Thoracic aorta (tissue), 2 donors: ENCODE data around the gene CAPN11. TPM values are rescaled to one million over a fixed set of nuclear protein-coding genes. Genes with fewer than 3 reads are reported as not detected.
"Not testable (repeated sequence)": the region's sequence is repeated elsewhere in the genome, so short reads cannot be mapped to it uniquely, and the experiment has no call there.

Experiments
- ATAC-seq: fragments of 150-250 bp; one replicate; pipeline ENCODE4 v1.8.0; 2017; ENCODE audit warnings: low read depth; ENCODE audit not compliant: insufficient number of reproducible peaks, low FRiP score
- DNase-seq: peaks from one replicate; pipeline ENCODE4 v3.0.0-alpha.2; 2020; ENCODE audit warnings: low spot score
- H3K27ac ChIP-seq, 2 donors: fragments of 200-600 bp; sonication (generic); 1 replicate in 1 of 2; 2 replicates in 1 of 2; pipeline ENCODE4 v1.5.1; 2016; ENCODE audit warnings: mild to moderate bottlenecking in 2 of 2, moderate library complexity in 2 of 2
- H3K27me3 ChIP-seq: fragments of 200-600 bp; sonication (generic); replicated peaks from 2 replicates; pipeline ENCODE4 v1.6.0; 2016; ENCODE audit warnings: mild to moderate bottlenecking; ENCODE audit not compliant: insufficient read depth
- H3K36me3 ChIP-seq: fragments of 200-600 bp; sonication (generic); one replicate; pipeline ENCODE4 v1.5.1; 2016
- H3K4me1 ChIP-seq, 2 donors: fragments of 200-600 bp; sonication (generic); 1 replicate in 1 of 2; 2 replicates in 1 of 2; pipeline versions ENCODE4 v1.5.1 to v1.6.0; 2016; ENCODE audit warnings: low read depth in 2 of 2, mild to moderate bottlenecking in 1 of 2; ENCODE audit not compliant: control insufficient read depth in 1 of 2
- H3K4me3 ChIP-seq: fragments of 200-600 bp; sonication (generic); 2 replicates; pipeline ENCODE4 v1.5.1; 2016; ENCODE audit warnings: mild to moderate bottlenecking
- H3K9me3 ChIP-seq: fragments of 200-600 bp; sonication (generic); 2 replicates; pipeline ENCODE4 v1.5.1; 2016
- CTCF ChIP-seq: fragments of 200-600 bp; sonication (generic); IDR thresholded peaks from one replicate; pipeline ENCODE4 v1.5.1; 2019; ENCODE audit warnings: antibody characterized with exemption
- total RNA-seq, 2 donors: library from RNA; depleted of rRNA; stranded (reverse); fragments of >200 nt; gene quantifications; one replicate each; pipeline versions ENCODE4 v1.1.0 to v1.2.3, GENCODE V29; 2016

CAPN11 gene
- total RNA-seq, 2 donors from 2014 or later, result not detected

DNA sequence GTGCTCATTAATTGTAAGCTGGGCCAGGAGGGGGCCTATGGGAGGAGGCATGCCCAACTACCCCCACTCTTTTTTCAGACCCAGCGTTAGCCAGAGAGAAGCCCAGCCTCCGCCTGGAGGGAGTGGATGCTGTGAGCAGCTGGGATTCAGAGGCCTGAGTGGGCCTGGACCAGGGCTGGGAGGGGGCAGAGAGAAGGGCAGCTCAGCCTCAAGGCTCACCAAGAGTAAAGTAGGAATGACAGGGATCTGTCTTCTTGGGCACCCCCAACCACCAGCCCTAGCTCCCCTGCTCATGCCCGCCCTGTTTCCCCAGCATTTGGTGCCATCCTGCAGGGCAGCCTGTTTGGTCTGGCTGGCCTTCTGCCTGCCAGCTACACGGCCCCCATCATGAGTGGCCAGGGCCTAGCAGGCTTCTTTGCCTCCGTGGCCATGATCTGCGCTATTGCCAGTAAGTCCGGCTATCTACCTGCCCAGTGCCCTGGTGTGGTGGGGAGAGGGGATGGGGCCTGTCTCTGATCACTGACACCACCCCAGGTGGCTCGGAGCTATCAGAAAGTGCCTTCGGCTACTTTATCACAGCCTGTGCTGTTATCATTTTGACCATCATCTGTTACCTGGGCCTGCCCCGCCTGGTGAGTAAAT, 71.5 kb downstream of the CAPN11 start:
- H3K36me3 ChIP-seq, result peaks cover 43% of the 10 kb centered on the region
- DNase-seq (no peak), ATAC-seq (no peak)
- no peak overlapping the region for H3K4me3 ChIP-seq
- peaks cover 42 to 69% of the 10 kb centered on the region in 2 donors for H3K4me1 ChIP-seq
- no peaks in the 10 kb centered on the region for H3K27me3 ChIP-seq
- no peaks in the 10 kb centered on the region for H3K9me3 ChIP-seq
- H3K27ac ChIP-seq, result peak overlapping the region in 1 of 2 donors; percentile 11
- no peak for TF ChIP-seq CTCF

DNA sequence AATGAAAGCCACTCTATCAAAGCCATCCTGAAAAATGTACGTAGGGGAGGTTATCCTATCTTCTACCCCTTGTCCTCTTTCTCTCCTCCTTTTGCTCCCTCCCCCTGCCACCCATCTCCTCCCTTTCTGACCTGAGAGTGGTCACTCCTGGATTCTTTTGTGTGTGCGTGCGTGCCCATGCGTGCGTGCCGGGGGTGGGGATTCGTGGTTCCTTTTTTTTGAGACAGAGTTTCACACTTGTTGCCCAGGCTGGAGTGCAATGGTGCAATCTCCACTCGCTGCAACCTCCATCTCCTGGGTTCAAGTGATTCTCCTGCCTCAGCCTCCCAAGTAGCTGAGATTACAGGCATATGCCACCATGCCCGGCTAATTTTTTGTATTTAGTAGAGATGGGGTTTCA, 72.8 kb downstream of the CAPN11 start:
- H3K4me1 ChIP-seq, result peaks cover 33 to 69% of the 10 kb centered on the region in 2 donors
- not testable (repeated sequence) for ATAC-seq, H3K9me3 ChIP-seq, H3K27ac ChIP-seq, H3K27me3 ChIP-seq, H3K4me3 ChIP-seq, DNase-seq
- peaks cover 43% of the 10 kb centered on the region for H3K36me3 ChIP-seq

DNA sequence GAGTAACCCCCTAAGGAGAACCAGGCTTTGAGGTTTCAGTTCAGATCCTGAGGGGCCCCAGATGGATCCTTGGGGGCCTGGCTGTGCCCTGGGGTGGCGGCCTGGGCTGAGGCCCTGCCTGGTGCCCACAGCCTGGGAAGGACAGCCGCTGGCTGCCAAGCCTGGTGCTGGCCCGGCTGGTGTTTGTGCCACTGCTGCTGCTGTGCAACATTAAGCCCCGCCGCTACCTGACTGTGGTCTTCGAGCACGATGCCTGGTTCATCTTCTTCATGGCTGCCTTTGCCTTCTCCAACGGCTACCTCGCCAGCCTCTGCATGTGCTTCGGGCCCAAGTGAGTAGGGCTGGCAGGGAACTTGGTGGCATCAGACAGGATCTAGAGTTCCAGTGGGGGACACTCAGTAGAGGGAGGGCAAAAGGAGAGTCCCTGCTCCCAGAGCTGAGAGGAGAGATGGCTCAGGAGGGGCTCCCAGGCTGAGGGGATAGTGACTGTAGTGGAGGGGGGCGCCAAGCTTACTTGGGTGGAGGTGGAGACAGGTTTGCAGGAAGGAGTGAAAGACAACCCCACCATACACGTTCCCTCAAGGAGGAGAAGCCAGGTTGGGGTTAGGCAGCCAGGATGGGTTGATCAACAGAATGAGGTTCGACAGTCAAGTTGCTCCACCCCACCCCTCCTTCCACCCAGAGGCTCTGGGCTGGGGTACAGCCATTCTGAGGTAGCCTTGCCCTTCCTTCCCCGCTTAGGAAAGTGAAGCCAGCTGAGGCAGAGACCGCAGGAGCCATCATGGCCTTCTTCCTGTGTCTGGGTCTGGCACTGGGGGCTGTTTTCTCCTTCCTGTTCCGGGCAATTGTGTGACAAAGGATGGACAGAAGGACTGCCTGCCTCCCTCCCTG, 74.3 kb downstream of the CAPN11 start:
- Histone ChIP-seq H3K4me1 (peaks cover 25 to 63% of the 10 kb centered on the region in 2 donors), H3K9me3 (no peaks in the 10 kb centered on the region), H3K36me3 (peaks cover 43% of the 10 kb centered on the region), H3K27me3 (no peaks in the 10 kb centered on the region), H3K4me3 (no peak overlapping the region), H3K27ac (peak overlapping the region; percentile 84 to 96)
- no peak for TF ChIP-seq CTCF
- ATAC-seq (no peak), DNase-seq (no peak)

DNA sequence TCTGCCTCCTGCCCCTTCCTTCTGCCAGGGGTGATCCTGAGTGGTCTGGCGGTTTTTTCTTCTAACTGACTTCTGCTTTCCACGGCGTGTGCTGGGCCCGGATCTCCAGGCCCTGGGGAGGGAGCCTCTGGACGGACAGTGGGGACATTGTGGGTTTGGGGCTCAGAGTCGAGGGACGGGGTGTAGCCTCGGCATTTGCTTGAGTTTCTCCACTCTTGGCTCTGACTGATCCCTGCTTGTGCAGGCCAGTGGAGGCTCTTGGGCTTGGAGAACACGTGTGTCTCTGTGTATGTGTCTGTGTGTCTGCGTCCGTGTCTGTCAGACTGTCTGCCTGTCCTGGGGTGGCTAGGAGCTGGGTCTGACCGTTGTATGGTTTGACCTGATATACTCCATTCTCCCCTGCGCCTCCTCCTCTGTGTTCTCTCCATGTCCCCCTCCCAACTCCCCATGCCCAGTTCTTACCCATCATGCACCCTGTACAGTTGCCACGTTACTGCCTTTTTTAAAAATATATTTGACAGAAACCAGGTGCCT, 75.0 kb downstream of the CAPN11 start:
- H3K27ac ChIP-seq, result peak overlapping the region; percentile 84 to 96
- H3K4me1 ChIP-seq, result peaks cover 27 to 62% of the 10 kb centered on the region in 2 donors
- peaks cover 43% of the 10 kb centered on the region for H3K36me3 ChIP-seq
- H3K9me3 ChIP-seq, result no peaks in the 10 kb centered on the region
- H3K27me3 ChIP-seq, result no peaks in the 10 kb centered on the region
- TF ChIP-seq CTCF, result no peak
- ATAC-seq (peak; percentile 1), DNase-seq (no peak)
- H3K4me3 ChIP-seq, result no peak overlapping the region

Other genes starting within 250 kb of the CAPN11 start
- gene MRPL14, start 31.4 kb upstream of the CAPN11 start, total RNA-seq, result 10 to 100 TPM; 31.0 to 32.4 TPM
- gene TMEM63B, start 31.3 kb upstream of the CAPN11 start, total RNA-seq, result 10 to 100 TPM; 21.9 to 43.4 TPM
- not detected for gene MYMX, start 58.1 kb downstream of the CAPN11 start, total RNA-seq
- gene SLC29A1, start 64.8 kb downstream of the CAPN11 start, total RNA-seq, result 100 to 1,000 TPM; 132 to 172 TPM
- 100 to 1,000 TPM; 405 to 695 TPM for gene HSP90AB1, start 88.3 kb downstream of the CAPN11 start, total RNA-seq
- gene SLC35B2, start 98.7 kb downstream of the CAPN11 start, total RNA-seq, result 10 to 100 TPM; 19.9 to 33.3 TPM
- gene NFKBIE, start 106.7 kb downstream of the CAPN11 start, total RNA-seq, result 10 to 100 TPM in 1 of 2 donors, 1 to 10 TPM in 1; 5.5 to 10.6 TPM
- not detected for gene TMEM151B, start 111.6 kb downstream of the CAPN11 start, total RNA-seq
- 1 to 10 TPM; 6.0 to 8.8 TPM for gene AARS2, start 154.5 kb downstream of the CAPN11 start, total RNA-seq
- gene SPATS1, start 183.8 kb downstream of the CAPN11 start, total RNA-seq, result not detected
- gene CDC5L, start 228.9 kb downstream of the CAPN11 start, total RNA-seq, result 10 to 100 TPM; 19.6 to 21.7 TPM